Parathyroid adenoma (tissue), 2 donors: Measurements from ENCODE around the gene MAP3K4.

ENCODE experiments used
- H2AFZ ChIP-seq: fragments of 300-600 bp; sonication (generic); one replicate; pipeline ENCODE4 v1.7.0; 2017; ENCODE audit warnings: antibody characterized with exemption, mild to moderate bottlenecking
- H3K27ac ChIP-seq: fragments of 300-600 bp; sonication (generic); one replicate; pipeline ENCODE4 v1.7.0; 2017
- H3K27me3 ChIP-seq: fragments of 300-600 bp; sonication (generic); one replicate; pipeline ENCODE4 v1.7.0; 2017; ENCODE audit warnings: low read length; ENCODE audit not compliant: control insufficient read depth, insufficient read depth
- H3K36me3 ChIP-seq: fragments of 300-600 bp; sonication (generic); one replicate; pipeline ENCODE4 v1.7.0; 2017; ENCODE audit warnings: low read length; ENCODE audit not compliant: control insufficient read depth, insufficient read depth
- H3K4me1 ChIP-seq: fragments of 300-600 bp; sonication (generic); one replicate; pipeline ENCODE4 v1.7.0; 2017; ENCODE audit warnings: control low read depth
- H3K4me2 ChIP-seq: fragments of 300-600 bp; sonication (generic); one replicate; pipeline ENCODE4 v1.7.0; 2017; ENCODE audit warnings: low read length
- H3K4me3 ChIP-seq: fragments of 300-600 bp; sonication (generic); one replicate; pipeline ENCODE4 v1.7.0; 2017; ENCODE audit warnings: low read depth, low read length
- H3K79me2 ChIP-seq: fragments of 300-600 bp; sonication (generic); one replicate; pipeline ENCODE4 v1.7.0; 2017; ENCODE audit warnings: control low read depth
- H3K9ac ChIP-seq: fragments of 300-600 bp; sonication (generic); one replicate; pipeline ENCODE4 v1.7.0; 2017; ENCODE audit warnings: mild to moderate bottlenecking
- H3K9me3 ChIP-seq: fragments of 300-600 bp; sonication (generic); one replicate; pipeline ENCODE4 v1.7.0; 2017; ENCODE audit warnings: low read length; ENCODE audit not compliant: control insufficient read depth
- TF ChIP-seq, protein P1 (sequence below): fragments of 300-600 bp; sonication (generic); IDR thresholded peaks from one replicate; pipeline ENCODE4 v1.7.0; 2017; ENCODE audit warnings: antibody characterized with exemption, mild to moderate bottlenecking
- donor health status: primary hyperparathyroidism.

The MAP3K4 gene

GRCh38 chr6:161008245-161008644 lies 16.7 kb downstream of the MAP3K4 start:
- H3K4me1 ChIP-seq: peaks cover 6% of the 10 kb centered on the region
- H3K4me2 ChIP-seq: no peak overlapping the region
- H3K9ac ChIP-seq: no peak overlapping the region
- H3K27ac ChIP-seq: no peak overlapping the region
- TF ChIP-seq, protein P1, sequence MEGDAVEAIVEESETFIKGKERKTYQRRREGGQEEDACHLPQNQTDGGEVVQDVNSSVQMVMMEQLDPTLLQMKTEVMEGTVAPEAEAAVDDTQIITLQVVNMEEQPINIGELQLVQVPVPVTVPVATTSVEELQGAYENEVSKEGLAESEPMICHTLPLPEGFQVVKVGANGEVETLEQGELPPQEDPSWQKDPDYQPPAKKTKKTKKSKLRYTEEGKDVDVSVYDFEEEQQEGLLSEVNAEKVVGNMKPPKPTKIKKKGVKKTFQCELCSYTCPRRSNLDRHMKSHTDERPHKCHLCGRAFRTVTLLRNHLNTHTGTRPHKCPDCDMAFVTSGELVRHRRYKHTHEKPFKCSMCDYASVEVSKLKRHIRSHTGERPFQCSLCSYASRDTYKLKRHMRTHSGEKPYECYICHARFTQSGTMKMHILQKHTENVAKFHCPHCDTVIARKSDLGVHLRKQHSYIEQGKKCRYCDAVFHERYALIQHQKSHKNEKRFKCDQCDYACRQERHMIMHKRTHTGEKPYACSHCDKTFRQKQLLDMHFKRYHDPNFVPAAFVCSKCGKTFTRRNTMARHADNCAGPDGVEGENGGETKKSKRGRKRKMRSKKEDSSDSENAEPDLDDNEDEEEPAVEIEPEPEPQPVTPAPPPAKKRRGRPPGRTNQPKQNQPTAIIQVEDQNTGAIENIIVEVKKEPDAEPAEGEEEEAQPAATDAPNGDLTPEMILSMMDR: no peak
- no peaks in the 10 kb centered on the region for H3K9me3 ChIP-seq
- H2AFZ ChIP-seq: no peak overlapping the region
- H3K79me2 ChIP-seq: peaks cover 62% of the 10 kb centered on the region
- H3K36me3 ChIP-seq: no peaks in the 10 kb centered on the region
- no peaks in the 10 kb centered on the region for H3K27me3 ChIP-seq
- no peak overlapping the region for H3K4me3 ChIP-seq

DNA sequence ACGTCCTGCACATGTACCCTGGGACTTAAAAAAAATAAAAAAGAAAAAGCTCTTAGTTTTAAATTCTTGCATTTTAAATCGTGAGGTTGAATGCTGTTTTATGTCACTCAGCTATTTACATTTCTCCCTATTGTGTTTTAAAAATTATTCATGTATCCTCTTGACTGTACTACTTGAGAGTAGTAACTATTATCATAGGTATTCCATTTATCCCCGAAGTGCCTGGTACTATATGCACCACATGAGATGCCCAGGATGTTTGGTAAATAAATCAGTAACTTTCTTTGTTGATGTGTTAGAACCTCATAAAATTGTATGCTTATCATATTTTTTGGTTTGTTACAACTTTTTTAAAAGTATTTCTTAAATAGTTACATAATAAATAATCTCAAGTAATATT lies 18.4 kb downstream of the MAP3K4 start:
- Histone ChIP-seq H3K9me3 (no peaks in the 10 kb centered on the region), H3K27ac (no peak overlapping the region), H3K4me3 (no peak overlapping the region), H3K4me1 (peaks cover 6% of the 10 kb centered on the region), H3K36me3 (no peaks in the 10 kb centered on the region), H3K27me3 (no peaks in the 10 kb centered on the region), H3K4me2 (no peak overlapping the region), H2AFZ (no peak overlapping the region), H3K9ac (no peak overlapping the region), H3K79me2 (peaks cover 73% of the 10 kb centered on the region)
- TF ChIP-seq, protein P1: no peak

- Histone ChIP-seq H3K9me3 (no peaks in the 10 kb centered on the region), H3K4me2 (no peak overlapping the region), H3K27ac (no peak overlapping the region), H3K4me1 (peaks cover 6% of the 10 kb centered on the region), H3K36me3 (no peaks in the 10 kb centered on the region), H3K27me3 (no peaks in the 10 kb centered on the region), H3K4me3 (no peak overlapping the region), H3K9ac (no peak overlapping the region), H3K79me2 (peaks cover 73% of the 10 kb centered on the region), H2AFZ (no peak overlapping the region)
- TF ChIP-seq, protein P1: no peak
These were observed 18.8 kb downstream of the MAP3K4 start for GRCh38 chr6:161010418-161010817.

DNA sequence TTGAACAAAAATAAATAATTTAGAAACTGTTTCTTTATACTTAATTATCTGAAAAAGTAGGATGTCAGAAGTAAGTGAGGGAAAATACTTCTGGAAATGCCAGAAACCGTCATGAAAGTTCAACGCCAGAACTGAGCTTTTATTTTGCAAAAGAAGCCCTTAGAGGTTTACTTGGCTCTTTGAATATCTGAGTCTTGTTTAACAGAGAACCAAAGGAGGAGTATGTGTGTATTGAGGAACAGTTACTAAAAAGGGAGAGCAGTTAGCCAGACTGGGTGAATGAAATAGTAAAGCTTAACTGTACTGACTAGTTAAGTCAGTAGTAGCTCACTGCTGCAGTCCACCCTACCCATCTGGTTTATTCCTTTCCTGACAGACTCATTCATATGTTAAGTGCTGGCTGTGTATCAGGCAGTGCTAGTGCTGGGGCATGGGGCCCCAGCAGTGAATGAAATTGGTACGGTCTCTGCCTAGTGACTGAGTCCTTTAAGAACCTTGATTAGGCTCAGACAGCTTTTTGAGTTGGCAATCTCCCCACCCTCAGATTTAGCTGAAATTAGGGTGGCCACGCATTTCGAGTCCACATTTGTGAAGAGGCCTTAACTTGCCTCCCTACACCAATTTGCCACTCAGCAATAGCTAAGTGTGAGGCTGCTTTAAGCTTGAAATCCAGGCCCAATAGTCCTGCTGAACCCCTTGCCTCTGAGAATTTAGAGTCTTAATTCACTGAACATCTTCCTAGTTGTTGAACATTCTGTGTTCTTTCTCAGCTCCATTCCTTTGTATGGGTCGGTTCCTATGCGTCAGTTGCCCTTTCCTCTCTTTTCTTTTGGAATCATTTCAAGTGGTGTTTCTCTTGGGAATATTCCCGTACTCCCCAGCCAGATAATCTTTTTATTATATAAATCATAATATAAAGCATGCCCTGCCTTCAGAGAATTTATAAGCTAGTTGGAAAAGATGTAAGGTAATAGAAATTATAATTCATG lies 20.2 kb downstream of the MAP3K4 start:
- peaks cover 9% of the 10 kb centered on the region for H3K4me1 ChIP-seq
- H3K27me3 ChIP-seq: no peaks in the 10 kb centered on the region
- no peaks in the 10 kb centered on the region for H3K9me3 ChIP-seq
- H3K4me2 ChIP-seq: no peak overlapping the region
- no peak overlapping the region for H3K4me3 ChIP-seq
- no peaks in the 10 kb centered on the region for H3K36me3 ChIP-seq
- H2AFZ ChIP-seq: no peak overlapping the region
- no peak overlapping the region for H3K27ac ChIP-seq
- peaks cover 65% of the 10 kb centered on the region for H3K79me2 ChIP-seq
- no peak overlapping the region for H3K9ac ChIP-seq
- TF ChIP-seq, protein P1: no peak
